ENCODE measurements around the gene DOK6. TPM values are rescaled to one million over a fixed set of nuclear protein-coding genes. Genes with fewer than 3 reads are reported as not detected.

DOK6 gene
- total RNA-seq, 4 donors from 2014 or later = 0.13 to 0.17 TPM; not detected in 2

DNA sequence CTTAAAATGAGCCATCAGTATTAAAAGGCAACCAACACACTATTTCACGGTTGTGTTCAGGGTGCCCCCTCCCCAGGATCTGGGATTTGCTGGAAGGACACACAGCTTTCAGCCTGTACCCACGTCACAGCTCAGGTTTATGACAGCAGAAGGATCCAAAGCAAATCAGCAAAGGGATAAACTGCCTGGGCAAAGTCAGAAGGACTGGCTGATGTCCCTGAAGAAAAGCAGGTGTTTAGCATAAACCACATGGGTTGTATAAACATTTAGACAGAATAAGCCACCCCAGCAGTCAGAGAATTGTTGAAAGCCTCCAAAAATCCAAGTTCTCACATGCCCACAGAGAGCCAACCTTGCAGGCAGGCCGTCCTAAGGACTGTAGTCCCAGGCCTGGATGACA is 483.1 kb downstream of the DOK6 start:
- ATAC-seq = no peak
- no peak for DNase-seq
- TF ChIP-seq POLR2A (IDR thresholded peaks at IDR 0.05) = no peak
- TF ChIP-seq, protein P1, sequence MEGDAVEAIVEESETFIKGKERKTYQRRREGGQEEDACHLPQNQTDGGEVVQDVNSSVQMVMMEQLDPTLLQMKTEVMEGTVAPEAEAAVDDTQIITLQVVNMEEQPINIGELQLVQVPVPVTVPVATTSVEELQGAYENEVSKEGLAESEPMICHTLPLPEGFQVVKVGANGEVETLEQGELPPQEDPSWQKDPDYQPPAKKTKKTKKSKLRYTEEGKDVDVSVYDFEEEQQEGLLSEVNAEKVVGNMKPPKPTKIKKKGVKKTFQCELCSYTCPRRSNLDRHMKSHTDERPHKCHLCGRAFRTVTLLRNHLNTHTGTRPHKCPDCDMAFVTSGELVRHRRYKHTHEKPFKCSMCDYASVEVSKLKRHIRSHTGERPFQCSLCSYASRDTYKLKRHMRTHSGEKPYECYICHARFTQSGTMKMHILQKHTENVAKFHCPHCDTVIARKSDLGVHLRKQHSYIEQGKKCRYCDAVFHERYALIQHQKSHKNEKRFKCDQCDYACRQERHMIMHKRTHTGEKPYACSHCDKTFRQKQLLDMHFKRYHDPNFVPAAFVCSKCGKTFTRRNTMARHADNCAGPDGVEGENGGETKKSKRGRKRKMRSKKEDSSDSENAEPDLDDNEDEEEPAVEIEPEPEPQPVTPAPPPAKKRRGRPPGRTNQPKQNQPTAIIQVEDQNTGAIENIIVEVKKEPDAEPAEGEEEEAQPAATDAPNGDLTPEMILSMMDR (IDR thresholded peaks at IDR 0.05 in 4 of 5, conservative IDR thresholded peaks at IDR 0.05 in 1 of 5) = no peak
- Histone ChIP-seq H3K4me3 (no peak overlapping the region), H3K36me3 (no peaks in the 10 kb centered on the region), H3K4me1 (no peaks in the 10 kb centered on the region), H3K27ac (no peak overlapping the region), H3K27me3 (no peaks in the 10 kb centered on the region), H3K9me3 (no peaks in the 10 kb centered on the region)
- intact Hi-C loops (cut with DNase I; ENCODE audit: low total_unique reads) = no loop called here
- in situ Hi-C loops (cut with MboI; ENCODE audit: low sequenced_read_pairs in 4 of 4) = no loop called here

GRCh38 chr18:69885355-69885754 is 484.7 kb downstream of the DOK6 start:
- Histone ChIP-seq H3K27ac (no peak overlapping the region), H3K9me3 (no peaks in the 10 kb centered on the region), H3K36me3 (no peaks in the 10 kb centered on the region), H3K4me1 (no peaks in the 10 kb centered on the region), H3K27me3 (no peaks in the 10 kb centered on the region), H3K4me3 (no peak overlapping the region)
- DNase-seq (no peak), ATAC-seq (no peak)
- TF ChIP-seq, protein P1 (IDR thresholded peaks at IDR 0.05 in 4 of 5, conservative IDR thresholded peaks at IDR 0.05 in 1 of 5) = no peak
- TF ChIP-seq POLR2A (IDR thresholded peaks at IDR 0.05) = no peak
- intact Hi-C loops (cut with DNase I; ENCODE audit: low total_unique reads) = no loop called here
- in situ Hi-C loops (cut with MboI; ENCODE audit: low sequenced_read_pairs in 4 of 4) = no loop called here

DNA sequence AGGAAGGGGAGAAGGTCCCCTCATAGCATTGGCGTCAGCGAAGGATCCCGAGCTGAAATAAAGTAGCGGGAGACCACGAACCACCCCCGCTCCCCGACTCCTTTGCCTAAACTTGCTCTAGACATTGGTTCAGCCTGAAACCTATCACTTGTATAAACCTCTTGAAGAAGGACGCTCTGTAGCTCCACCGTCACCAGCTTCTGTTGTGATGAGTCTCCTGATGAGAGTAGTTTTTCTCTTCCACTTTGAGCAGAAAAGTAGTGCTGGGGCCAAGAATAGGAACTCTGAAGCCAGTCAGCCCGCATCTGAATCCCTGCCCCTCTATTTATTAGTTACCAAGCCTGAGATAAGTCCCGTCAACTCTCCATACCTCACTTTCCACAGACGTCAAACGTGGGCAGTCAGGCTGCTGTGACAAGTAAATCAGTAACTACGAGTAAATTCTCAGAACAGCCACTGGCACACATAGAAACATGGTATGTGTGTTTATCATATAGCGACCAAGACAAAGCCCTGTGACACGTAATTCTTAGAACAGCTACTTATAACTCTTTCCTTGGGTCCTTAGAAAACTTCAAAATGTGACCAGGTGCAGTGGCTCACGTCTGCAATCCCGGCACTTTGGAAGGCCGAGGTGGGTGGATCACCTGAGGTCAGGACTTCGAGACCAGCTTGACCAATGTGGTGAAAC is 485.3 kb downstream of the DOK6 start:
- Histone ChIP-seq H3K4me3 (no peak overlapping the region), H3K9me3 (no peaks in the 10 kb centered on the region), H3K36me3 (no peaks in the 10 kb centered on the region), H3K27ac (no peak overlapping the region), H3K27me3 (no peaks in the 10 kb centered on the region), H3K4me1 (no peaks in the 10 kb centered on the region)
- no peak for TF ChIP-seq POLR2A (IDR thresholded peaks at IDR 0.05)
- TF ChIP-seq, protein P1 (IDR thresholded peaks at IDR 0.05 in 4 of 5, conservative IDR thresholded peaks at IDR 0.05 in 1 of 5) = no peak
- in situ Hi-C loops (cut with MboI; ENCODE audit: low sequenced_read_pairs in 4 of 4) = no loop called here
- intact Hi-C loops (cut with DNase I; ENCODE audit: low total_unique reads) = no loop called here
- DNase-seq (no peak), ATAC-seq (no peak)

- ATAC-seq (no peak), DNase-seq (no peak)
- Histone ChIP-seq H3K4me3 (no peak overlapping the region), H3K27ac (no peak overlapping the region), H3K9me3 (no peaks in the 10 kb centered on the region), H3K36me3 (no peaks in the 10 kb centered on the region), H3K27me3 (no peaks in the 10 kb centered on the region), H3K4me1 (no peaks in the 10 kb centered on the region)
- intact Hi-C loops (cut with DNase I; ENCODE audit: low total_unique reads) (no loop called here), in situ Hi-C loops (cut with MboI; ENCODE audit: low sequenced_read_pairs in 4 of 4) (no loop called here)
- TF ChIP-seq, protein P1 (IDR thresholded peaks at IDR 0.05 in 4 of 5, conservative IDR thresholded peaks at IDR 0.05 in 1 of 5) = no peak
- no peak for TF ChIP-seq POLR2A (IDR thresholded peaks at IDR 0.05)
Measured at GRCh38 chr18:69887256-69887655, 486.6 kb downstream of the DOK6 start.

- DNase-seq (no peak), ATAC-seq (no peak)
- intact Hi-C loops (cut with DNase I; ENCODE audit: low total_unique reads) (no loop called here), in situ Hi-C loops (cut with MboI; ENCODE audit: low sequenced_read_pairs in 4 of 4) (no loop called here)
- TF ChIP-seq, protein P1 (IDR thresholded peaks at IDR 0.05 in 4 of 5, conservative IDR thresholded peaks at IDR 0.05 in 1 of 5) = no peak
- TF ChIP-seq POLR2A (IDR thresholded peaks at IDR 0.05) = no peak
- Histone ChIP-seq H3K9me3 (no peaks in the 10 kb centered on the region), H3K27me3 (no peaks in the 10 kb centered on the region), H3K27ac (no peak overlapping the region), H3K4me1 (no peaks in the 10 kb centered on the region), H3K4me3 (no peak overlapping the region), H3K36me3 (no peaks in the 10 kb centered on the region)
Measured at GRCh38 chr18:69889009-69889408, 488.3 kb downstream of the DOK6 start.
